ENCODE data around the gene STXBP2.
"Not testable (repeated sequence)": the region's sequence is repeated elsewhere in the genome, so short reads cannot be mapped to it uniquely, and the experiment has no call there.

STXBP2 gene

GRCh38 chr19:7632340-7633203 lies 4.3 kb upstream of the STXBP2 start:
- DNase-seq (ENCODE audit: low read depth): no peak

GRCh38 chr19:7633698-7634097 lies 3.2 kb upstream of the STXBP2 start, which contains the start of gene PCP2:
PCP2 (minus strand) TSS chr19:7633719; CDS start chr19:7633457, 262 bp downstream.
- DNase-seq (ENCODE audit: low read depth): no peak

- DNase-seq (ENCODE audit: low read depth): no peak
These were observed 1.2 kb upstream of the STXBP2 start for GRCh38 chr19:7635670-7636069.

GRCh38 chr19:7636317-7636690 lies 606 bp upstream of the STXBP2 start:
- DNase-seq (ENCODE audit: low read depth): no peak

GRCh38 chr19:7637374-7638256 lies 705 bp downstream of the STXBP2 start:
- DNase-seq (ENCODE audit: low read depth): no peak

GRCh38 chr19:7638802-7639465 lies 2.0 kb downstream of the STXBP2 start:
- DNase-seq (ENCODE audit: low read depth): no peak

GRCh38 chr19:7639863-7640348 lies 3.0 kb downstream of the STXBP2 start:
- DNase-seq (ENCODE audit: low read depth): no peak

GRCh38 chr19:7640803-7641202 lies 3.9 kb downstream of the STXBP2 start:
- DNase-seq (ENCODE audit: low read depth): no peak

GRCh38 chr19:7641290-7642276 lies 4.7 kb downstream of the STXBP2 start:
- DNase-seq (ENCODE audit: low read depth): no peak

- no peak for DNase-seq (ENCODE audit: low read depth)
These were observed 5.6 kb downstream of the STXBP2 start for GRCh38 chr19:7642295-7643030.

- no peak for DNase-seq (ENCODE audit: low read depth)
These were observed 6.1 kb downstream of the STXBP2 start for GRCh38 chr19:7643031-7643415.

- DNase-seq (ENCODE audit: low read depth): not testable (repeated sequence)
These were observed 7.0 kb downstream of the STXBP2 start for GRCh38 chr19:7643629-7644549.

GRCh38 chr19:7644550-7644877 lies 7.6 kb downstream of the STXBP2 start:
- no peak for DNase-seq (ENCODE audit: low read depth)

- DNase-seq (ENCODE audit: low read depth): no peak
These were observed 8.3 kb downstream of the STXBP2 start for GRCh38 chr19:7645163-7645562.

- no peak for DNase-seq (ENCODE audit: low read depth)
These were observed 8.9 kb downstream of the STXBP2 start for GRCh38 chr19:7645656-7646425.

GRCh38 chr19:7646426-7646700 lies 9.5 kb downstream of the STXBP2 start:
- no peak for DNase-seq (ENCODE audit: low read depth)

GRCh38 chr19:7647156-7647555 lies 10.2 kb downstream of the STXBP2 start:
- DNase-seq (ENCODE audit: low read depth): no peak

GRCh38 chr19:7648265-7649014 lies 11.5 kb downstream of the STXBP2 start:
- no peak for DNase-seq (ENCODE audit: low read depth)
